ENCODE data around the gene EML2.
"Not testable (repeated sequence)": the region's sequence is repeated elsewhere in the genome, so short reads cannot be mapped to it uniquely, and the experiment has no call there.

EML2 gene

GRCh38 chr19:45615056-45615455, 24.1 kb downstream of the EML2 start:
- not testable (repeated sequence) for DNase-seq

GRCh38 chr19:45613926-45614725, 25.1 kb downstream of the EML2 start:
- peak in 2 of 5 experiments; percentile 21 to 78 for DNase-seq

GRCh38 chr19:45608948-45609347, 30.2 kb downstream of the EML2 start:
- no peak for DNase-seq

- peak in 3 of 5 experiments; percentile 9 to 26 (median 24) for DNase-seq
These were observed 31.8 kb downstream of the EML2 start for GRCh38 chr19:45607071-45608029.

GRCh38 chr19:45601524-45602374, 37.4 kb downstream of the EML2 start, which contains the start of gene GPR4:
Gene GPR4, minus strand, starts transcription at chr19:45602212. Its CDS starts 10,346 bp downstream, at chr19:45591866.
- no peak for DNase-seq

GRCh38 chr19:45601115-45601514, 38.1 kb downstream of the EML2 start:
- no peak for DNase-seq

GRCh38 chr19:45600340-45600885, 38.8 kb downstream of the EML2 start:
- DNase-seq: no peak

GRCh38 chr19:45599286-45599685, 39.9 kb downstream of the EML2 start:
- no peak for DNase-seq

- DNase-seq: no peak
These were observed 40.8 kb downstream of the EML2 start for GRCh38 chr19:45598267-45599001.

GRCh38 chr19:45597425-45598111, 41.6 kb downstream of the EML2 start:
- no peak for DNase-seq

- DNase-seq: no peak
These were observed 43.4 kb downstream of the EML2 start for GRCh38 chr19:45595814-45596213.

- DNase-seq: no peak
These were observed 45.7 kb downstream of the EML2 start for GRCh38 chr19:45593520-45593919.

- no peak for DNase-seq
These were observed 46.8 kb downstream of the EML2 start for GRCh38 chr19:45592366-45592765.

GRCh38 chr19:45591638-45592005, 47.6 kb downstream of the EML2 start:
- DNase-seq: no peak

GRCh38 chr19:45591004-45591637, 48.1 kb downstream of the EML2 start:
- peak in 3 of 5 experiments; percentile 17 to 53 (median 30) for DNase-seq

GRCh38 chr19:45590300-45591003, 48.7 kb downstream of the EML2 start:
- DNase-seq: no peak

- no peak for DNase-seq
These were observed 49.4 kb downstream of the EML2 start for GRCh38 chr19:45589768-45590167.

- no peak for DNase-seq
These were observed 51.3 kb downstream of the EML2 start for GRCh38 chr19:45587873-45588272.

- no peak for DNase-seq
These were observed 54.0 kb downstream of the EML2 start for GRCh38 chr19:45585158-45585577.
